Right cardiac atrium (tissue), 5 donors: ENCODE measurements around the gene UNC5CL. TPM values are rescaled to one million over a fixed set of nuclear protein-coding genes. Genes with fewer than 3 reads are reported as not detected.

ENCODE experiments used
- ATAC-seq, 2 donors: fragments of 200-7000 bp; cut with Tn5 transposase; one replicate each; pipeline versions ENCODE4 v1.8.0 to v1.9.1; 2020; ENCODE audit warnings: moderate library complexity in 2 of 2, mild to moderate bottlenecking in 1 of 2
- DNase-seq, 3 donors: peaks; one replicate each; pipeline ENCODE4 v3.0.0-alpha.2; 2020
- H3K27ac ChIP-seq: one replicate; pipeline ENCODE4 v1.5.1; 2013; ENCODE audit warnings: mild to moderate bottlenecking, low read length, control low read depth, moderate library complexity
- H3K27me3 ChIP-seq: one replicate; pipeline ENCODE4 v1.6.1; 2013; ENCODE audit not compliant: control insufficient read depth, insufficient read depth
- H3K4me1 ChIP-seq: one replicate; pipeline ENCODE4 v1.6.1; 2013; ENCODE audit warnings: low read length; ENCODE audit not compliant: control insufficient read depth, insufficient read depth
- H3K4me3 ChIP-seq: one replicate; pipeline ENCODE4 v1.5.1; 2013; ENCODE audit warnings: low read length, control low read depth
- H3K9me3 ChIP-seq: one replicate; pipeline ENCODE4 v1.6.1; 2013; ENCODE audit warnings: low read length; ENCODE audit not compliant: control insufficient read depth
- WGBS: extraction: QIAGEN DNeasy Blood & Tissue Kit; methylation state at CpG from one replicate; pipeline ENCODE4 v1.1.7; 2013; 5-methylcytosine and 5-hydroxymethylcytosine counted together
- intact Hi-C, 4 donors: fragments of 100-400 bp; cut with DNase I; formaldehyde crosslinking; loops; one replicate each; pipeline versions ENCODE4 v1.11.0 to v1.14.0; 2022 to 2023
- long read RNA-seq, 4 donors: library from polyadenylated mRNA; unstranded; transcript quantifications; one replicate each; pipeline ENCODE4 v2.0.0, GENCODE V29; 2020 to 2021
- polyA plus RNA-seq: library from polyadenylated mRNA; stranded (reverse); fragments of 200-250 nt; gene quantifications from one replicate; pipeline ENCODE4 v1.2.3, GENCODE V29; 2013
- total RNA-seq, 4 donors: library from RNA; stranded (reverse); fragmentation: NEBNext Ultra II Directional; extraction: Animal tissue kit (Norgen Biotek cat#: 25700); gene quantifications; one replicate each; pipeline ENCODE4 v1.2.1, GENCODE V29; 2021
- donor health status: healthy with polysubstance abuse.
- donor health status: DM: no; HTN: yes; CAD: no.
- donor health status: DM: no; HTN: no; CAD: no.
- donor health status: DM: no; HTN: yes; CAD: no; lungs with severe emphysema.
- donor health status: DM: yes; HTN: yes; CAD: no.

The UNC5CL gene
- total RNA-seq (under 1 TPM; 0.46 to 0.85 (median 0.75) TPM), polyA plus RNA-seq (0.68 TPM)
- long read RNA-seq, donor 1, partial matches to known transcripts: 0 of 4 reads
- long read RNA-seq, donor 1, other reads (novel, unspliced or antisense): 4 of 4 reads
- long read RNA-seq, donor 2, partial matches to known transcripts: 1 of 4 reads
- long read RNA-seq, donor 2, other reads (novel, unspliced or antisense): 3 of 4 reads
- long read RNA-seq, donor 3, partial matches to known transcripts: 2 of 9 reads
- long read RNA-seq, donor 3, other reads (novel, unspliced or antisense): 7 of 9 reads
- long read RNA-seq, donor 4, partial matches to known transcripts: 0 of 3 reads
- long read RNA-seq, donor 4, other reads (novel, unspliced or antisense): 3 of 3 reads

DNA sequence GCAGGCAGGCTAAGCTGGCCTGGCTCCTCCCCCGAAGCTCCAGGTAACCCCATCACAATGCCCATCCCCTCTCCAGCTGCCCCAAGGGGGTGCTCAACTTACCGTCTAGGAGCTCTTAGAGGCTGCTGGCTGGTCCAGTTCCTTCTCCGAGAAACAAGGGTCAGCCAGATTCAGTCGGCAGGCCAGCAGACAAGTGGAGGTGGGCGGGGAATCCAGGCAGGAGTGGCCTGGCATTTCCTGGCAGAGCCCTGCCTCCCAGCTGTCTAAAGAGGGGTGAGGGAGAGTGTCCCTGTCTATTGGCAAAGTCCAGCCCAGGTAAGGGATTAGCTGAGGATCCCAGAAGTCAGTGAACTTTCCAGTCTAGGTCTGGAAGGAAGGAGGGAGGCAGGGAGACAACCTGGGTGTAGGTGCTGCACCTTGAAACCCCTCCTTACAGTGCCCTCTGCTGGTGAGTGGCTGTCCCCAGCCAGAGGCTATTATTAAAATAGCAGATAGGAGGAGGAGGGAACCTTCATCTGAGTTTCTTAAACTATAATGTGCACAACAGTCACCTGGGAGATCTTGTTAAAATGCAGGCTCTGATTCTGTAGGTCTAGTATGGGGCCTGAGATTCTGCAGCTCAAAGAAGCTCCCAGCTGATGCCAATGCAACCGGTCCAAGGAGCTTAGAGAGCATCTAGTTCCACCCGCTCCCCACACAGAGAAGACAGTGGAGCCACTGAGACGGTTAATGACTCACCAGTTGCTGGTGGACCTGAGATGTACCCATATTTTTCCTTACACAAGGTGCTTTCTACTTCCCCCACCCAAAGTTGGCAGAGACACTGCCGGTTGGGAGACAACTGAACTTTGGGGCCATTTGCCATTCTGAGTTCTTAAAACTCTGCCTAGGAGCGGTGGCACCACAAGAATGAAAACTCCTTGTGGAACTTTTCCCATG, at the start of gene UNC5CL:
TSS of gene UNC5CL (minus strand) at position 162 of the 939 bp plus-strand sequence. CDS start 4,147 bp downstream, outside the sequence.
- Histone ChIP-seq H3K9me3 (no peaks in the 10 kb centered on the region), H3K27me3 (no peaks in the 10 kb centered on the region), H3K4me3 (no peak within 1 kb of the TSS), H3K4me1 (peaks cover 2% of the 10 kb centered on the region), H3K27ac (no peak within 1 kb of the TSS)
- WGBS: 69% methylated on average over 10 of the region's 10 CpGs
- intact Hi-C loops: no loop called here
- ATAC-seq: peak; percentile 10 to 30
- no peak for DNase-seq

- Histone ChIP-seq H3K27ac (no peak overlapping the region), H3K27me3 (no peaks in the 10 kb centered on the region), H3K4me1 (no peaks in the 10 kb centered on the region), H3K9me3 (no peaks in the 10 kb centered on the region), H3K4me3 (no peak overlapping the region)
- intact Hi-C loops: no loop called here
- ATAC-seq (no peak), DNase-seq (no peak)
- 96% methylated on average over 4 of the region's 4 CpGs for WGBS
Measured at GRCh38 chr6:41088451-41088850, 49.4 kb upstream of the UNC5CL start.

GRCh38 chr6:41085182-41085581, 46.2 kb upstream of the UNC5CL start:
- no peaks in the 10 kb centered on the region for H3K9me3 ChIP-seq
- H3K27me3 ChIP-seq: no peaks in the 10 kb centered on the region
- ATAC-seq: no peak
- H3K4me3 ChIP-seq: no peak overlapping the region
- H3K4me1 ChIP-seq: no peaks in the 10 kb centered on the region
- no peak for DNase-seq
- intact Hi-C loops: no loop called here
- no peak overlapping the region for H3K27ac ChIP-seq

DNA sequence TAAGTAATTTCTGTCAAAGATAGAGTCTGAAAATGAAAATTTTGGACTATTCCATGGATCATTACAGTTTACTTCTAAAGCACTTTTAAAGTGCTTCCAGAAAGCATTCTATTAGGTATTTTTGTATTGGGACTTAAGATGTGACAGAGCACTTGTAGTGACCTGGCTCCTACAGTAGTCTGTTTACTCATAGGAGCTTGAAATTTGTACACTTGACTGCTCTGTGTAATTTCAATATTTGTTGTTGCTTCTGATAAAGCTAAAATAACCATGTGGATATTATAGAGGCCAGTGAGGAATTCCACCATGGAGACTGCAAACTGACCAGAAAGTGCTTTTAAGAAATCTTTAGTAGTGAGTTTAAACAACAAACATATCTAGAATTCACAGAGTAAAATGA, 44.1 kb upstream of the UNC5CL start:
- Histone ChIP-seq H3K4me1 (no peaks in the 10 kb centered on the region), H3K9me3 (no peaks in the 10 kb centered on the region), H3K27ac (no peak overlapping the region), H3K4me3 (no peak overlapping the region), H3K27me3 (no peaks in the 10 kb centered on the region)
- intact Hi-C loops: no loop called here
- DNase-seq: no peak
- ATAC-seq: no peak

DNA sequence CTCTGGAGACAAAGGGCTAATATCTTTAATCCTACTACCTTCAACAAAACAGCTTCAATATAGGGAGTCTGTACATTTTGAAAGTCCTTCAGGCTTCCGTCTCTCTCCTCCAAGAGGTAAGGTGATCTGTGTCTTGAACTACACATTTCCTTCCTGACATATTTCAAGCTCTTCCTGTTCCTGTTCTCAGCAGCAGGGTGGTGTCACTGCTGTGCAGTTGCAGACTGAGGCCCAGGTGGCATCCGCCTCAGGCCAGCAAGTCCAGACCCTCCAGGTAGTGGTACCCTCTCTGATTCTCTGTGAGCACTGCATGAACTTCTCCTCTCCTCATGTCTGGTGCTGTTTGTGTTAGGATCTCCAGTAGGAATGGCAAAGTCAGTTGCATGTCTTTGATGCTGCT, 41.6 kb upstream of the UNC5CL start:
- Histone ChIP-seq H3K4me1 (no peaks in the 10 kb centered on the region), H3K9me3 (no peaks in the 10 kb centered on the region), H3K27me3 (no peaks in the 10 kb centered on the region), H3K27ac (no peak overlapping the region), H3K4me3 (no peak overlapping the region)
- DNase-seq: no peak
- intact Hi-C loops: no loop called here
- no peak for ATAC-seq
- 80% methylated on average over 2 of the region's 2 CpGs for WGBS

DNA sequence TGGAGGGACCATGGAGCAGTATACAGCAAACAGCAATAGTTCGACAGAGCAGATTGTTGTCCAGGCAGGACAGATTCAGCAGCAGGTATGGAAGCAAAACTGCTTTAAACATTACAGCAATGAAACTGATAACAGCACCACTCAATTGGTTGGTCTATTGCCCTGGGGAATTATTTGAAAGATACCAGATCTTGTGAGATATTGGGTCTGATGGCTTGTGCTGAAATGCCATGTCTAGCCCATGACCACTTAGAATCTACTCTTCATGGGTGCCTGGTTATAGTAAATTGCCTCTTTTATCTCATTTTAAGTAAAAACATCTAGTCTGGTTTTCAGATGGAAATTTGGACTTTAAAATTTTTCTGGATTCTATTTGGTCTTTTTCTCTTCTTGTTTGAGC, 40.1 kb upstream of the UNC5CL start:
- no peak for DNase-seq
- no peak for ATAC-seq
- Histone ChIP-seq H3K27me3 (no peaks in the 10 kb centered on the region), H3K4me3 (no peak overlapping the region), H3K27ac (no peak overlapping the region), H3K4me1 (peaks cover 3% of the 10 kb centered on the region), H3K9me3 (no peaks in the 10 kb centered on the region)
- intact Hi-C loops: no loop called here
- whole genome bisulfite sequencing: 98% methylated on average over 1 of the region's 1 CpG

DNA sequence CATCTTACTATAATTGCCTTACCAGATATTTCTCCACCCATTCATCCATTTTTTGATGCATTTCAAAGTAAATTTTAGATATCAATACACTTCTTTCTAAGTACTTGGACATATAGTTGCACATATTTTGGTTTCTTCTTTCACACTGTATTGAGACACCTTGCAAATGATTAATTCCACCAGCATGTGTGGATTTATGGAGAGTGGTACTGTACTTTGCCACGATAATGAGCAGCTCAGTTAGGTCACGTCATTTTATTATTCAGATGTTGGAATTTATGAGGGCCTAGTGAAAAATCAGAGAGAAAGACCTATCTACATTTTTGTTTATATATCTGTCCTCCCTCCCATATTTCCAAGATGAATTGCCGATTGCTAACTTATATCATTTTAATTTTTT, 39.1 kb upstream of the UNC5CL start:
- DNase-seq (no peak), ATAC-seq (no peak)
- intact Hi-C loops: no loop called here
- no peak overlapping the region for H3K27ac ChIP-seq
- no peaks in the 10 kb centered on the region for H3K9me3 ChIP-seq
- H3K27me3 ChIP-seq: no peaks in the 10 kb centered on the region
- 89% methylated on average over 3 of the region's 3 CpGs for WGBS
- no peak overlapping the region for H3K4me3 ChIP-seq
- peaks cover 3% of the 10 kb centered on the region for H3K4me1 ChIP-seq

- no peaks in the 10 kb centered on the region for H3K9me3 ChIP-seq
- no peak overlapping the region for H3K4me3 ChIP-seq
- no peak for DNase-seq
- no peak overlapping the region for H3K27ac ChIP-seq
- peaks cover 3% of the 10 kb centered on the region for H3K4me1 ChIP-seq
- intact Hi-C loops: no loop called here
- no peak for ATAC-seq
- 90% methylated on average over 2 of the region's 2 CpGs for WGBS
- H3K27me3 ChIP-seq: no peaks in the 10 kb centered on the region
Measured at GRCh38 chr6:41077536-41077935, 38.5 kb upstream of the UNC5CL start.

DNA sequence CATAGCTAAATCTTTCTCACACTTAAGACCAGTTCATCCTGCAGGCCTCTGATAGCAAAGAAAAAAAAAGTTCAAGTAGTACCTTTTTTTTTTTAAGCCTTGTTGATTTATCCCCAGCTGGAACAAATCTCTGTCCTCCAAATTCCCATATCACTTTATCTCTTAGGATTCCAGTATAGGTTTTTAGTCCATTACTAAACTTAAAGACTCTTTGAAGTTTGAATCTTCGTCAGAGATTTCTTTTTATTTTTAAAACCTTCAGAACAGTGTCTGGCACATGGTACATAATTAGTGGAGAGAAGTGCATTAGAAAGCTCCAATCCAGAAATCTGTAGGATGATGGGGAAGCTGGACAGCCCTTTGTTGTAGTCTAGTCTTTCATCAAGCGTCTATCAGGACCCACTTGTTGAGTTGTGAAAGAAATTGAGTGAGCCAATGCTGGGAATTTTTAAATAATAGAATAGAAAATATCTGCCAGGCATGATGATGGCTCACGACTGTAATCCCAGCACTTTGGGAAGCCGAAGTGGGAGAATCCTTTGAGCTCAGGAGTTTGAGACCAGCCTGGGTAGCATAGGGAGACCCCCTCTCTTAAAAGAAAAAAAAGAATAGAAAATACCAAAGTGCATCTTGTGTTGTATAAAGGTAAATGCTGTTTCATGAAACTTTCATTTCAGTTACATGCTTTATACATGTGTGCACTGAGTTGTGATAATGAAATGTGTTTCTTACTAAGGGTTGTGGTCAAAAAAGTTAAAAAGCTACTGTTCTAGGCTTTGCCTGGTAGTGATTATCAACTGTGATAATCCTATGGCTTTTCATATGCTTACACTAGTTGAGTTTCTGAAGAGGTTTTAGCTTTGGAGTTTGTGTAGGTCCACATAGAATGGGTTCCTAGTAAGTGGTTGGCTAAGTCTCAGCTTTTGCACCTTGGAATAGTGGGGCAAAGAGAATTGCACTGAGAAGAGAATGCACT, 36.9 kb upstream of the UNC5CL start:
- Histone ChIP-seq H3K27ac (no peak overlapping the region), H3K9me3 (no peaks in the 10 kb centered on the region), H3K4me3 (no peak overlapping the region), H3K27me3 (no peaks in the 10 kb centered on the region), H3K4me1 (peaks cover 3% of the 10 kb centered on the region)
- intact Hi-C loops: no loop called here
- 42% methylated on average over 4 of the region's 4 CpGs for WGBS
- ATAC-seq (no peak), DNase-seq (no peak)

- Histone ChIP-seq H3K9me3 (no peaks in the 10 kb centered on the region), H3K27me3 (no peaks in the 10 kb centered on the region), H3K27ac (peak overlapping the region; percentile 41), H3K4me1 (peaks cover 3% of the 10 kb centered on the region), H3K4me3 (peak overlapping the region; percentile 84)
- ATAC-seq (no peak), DNase-seq (peak in 1 of 3 donors; percentile 47)
- 48% methylated on average over 11 of the region's 11 CpGs for WGBS
- intact Hi-C loops: no loop called here
Measured at GRCh38 chr6:41074692-41075436, 35.8 kb upstream of the UNC5CL start.
